Uterus (tissue), 2 donors: ENCODE data around the gene RALGAPB.
"Not testable (repeated sequence)": the region's sequence is repeated elsewhere in the genome, so short reads cannot be mapped to it uniquely, and the experiment has no call there.

Source experiments
- POLR2A ChIP-seq, 2 donors: fragments of 450-650 bp; IDR thresholded peaks; one replicate each; pipeline ENCODE4 v1.6.1; 2016; ENCODE audit warnings: antibody characterized with exemption in 2 of 2, mild to moderate bottlenecking in 1 of 2, moderate library complexity in 1 of 2
- TF ChIP-seq, protein P1 (sequence below), 4 experiments: fragments of 200-600 bp in 2 of 4; fragments of 450-650 bp in 2 of 4; sonication (generic) in 2 of 4; IDR thresholded peaks; one replicate each; pipeline ENCODE4 v1.5.1; 2016 to 2019; ENCODE audit warnings: antibody characterized with exemption in 4 of 4, mild to moderate bottlenecking in 2 of 4, moderate library complexity in 1 of 4

- TF ChIP-seq, protein P1, sequence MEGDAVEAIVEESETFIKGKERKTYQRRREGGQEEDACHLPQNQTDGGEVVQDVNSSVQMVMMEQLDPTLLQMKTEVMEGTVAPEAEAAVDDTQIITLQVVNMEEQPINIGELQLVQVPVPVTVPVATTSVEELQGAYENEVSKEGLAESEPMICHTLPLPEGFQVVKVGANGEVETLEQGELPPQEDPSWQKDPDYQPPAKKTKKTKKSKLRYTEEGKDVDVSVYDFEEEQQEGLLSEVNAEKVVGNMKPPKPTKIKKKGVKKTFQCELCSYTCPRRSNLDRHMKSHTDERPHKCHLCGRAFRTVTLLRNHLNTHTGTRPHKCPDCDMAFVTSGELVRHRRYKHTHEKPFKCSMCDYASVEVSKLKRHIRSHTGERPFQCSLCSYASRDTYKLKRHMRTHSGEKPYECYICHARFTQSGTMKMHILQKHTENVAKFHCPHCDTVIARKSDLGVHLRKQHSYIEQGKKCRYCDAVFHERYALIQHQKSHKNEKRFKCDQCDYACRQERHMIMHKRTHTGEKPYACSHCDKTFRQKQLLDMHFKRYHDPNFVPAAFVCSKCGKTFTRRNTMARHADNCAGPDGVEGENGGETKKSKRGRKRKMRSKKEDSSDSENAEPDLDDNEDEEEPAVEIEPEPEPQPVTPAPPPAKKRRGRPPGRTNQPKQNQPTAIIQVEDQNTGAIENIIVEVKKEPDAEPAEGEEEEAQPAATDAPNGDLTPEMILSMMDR (IDR thresholded peaks at IDR 0.05): not testable (repeated sequence)
- not testable (repeated sequence) for TF ChIP-seq POLR2A (IDR thresholded peaks at IDR 0.05)
Measured at GRCh38 chr20:38461167-38461566, 11.5 kb upstream of the RALGAPB start.
